HG03095 (cell line): ENCODE data around the gene LNPEP.

ENCODE experiments used
- ATAC-seq: cut with Tn5 transposase; IDR thresholded peaks from one replicate; pipeline ENCODE4 v1.9.1; 2021; ENCODE audit warnings: moderate library complexity; ENCODE audit not compliant: unreplicated experiment

The LNPEP gene

GRCh38 chr5:96957254-96958049 is 21.6 kb downstream of the LNPEP start:
- ATAC-seq: peak; percentile 46

GRCh38 chr5:96958977-96959376 is 23.1 kb downstream of the LNPEP start:
- ATAC-seq: no peak

DNA sequence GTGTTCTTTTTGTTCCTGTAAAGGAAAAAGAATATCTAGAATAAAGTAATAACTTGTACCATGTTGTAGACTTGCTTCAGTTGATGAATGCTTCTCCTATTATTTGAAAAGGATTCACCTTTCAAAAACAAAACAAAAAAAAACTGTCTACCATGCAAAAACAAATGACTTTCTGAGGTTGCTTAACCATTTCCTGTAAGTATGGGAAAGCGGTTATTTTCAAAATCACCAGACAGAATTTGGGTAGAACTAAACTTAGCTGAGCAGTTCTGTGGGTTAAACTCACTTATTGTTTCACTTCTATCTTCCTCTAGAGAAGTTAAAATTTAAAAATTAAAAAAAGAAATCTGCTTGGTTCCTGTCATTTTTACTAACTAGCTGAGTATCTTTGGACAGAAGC is 25.2 kb downstream of the LNPEP start:
- ATAC-seq: peak; percentile 48

GRCh38 chr5:96962540-96962991 is 26.7 kb downstream of the LNPEP start:
- no peak for ATAC-seq

DNA sequence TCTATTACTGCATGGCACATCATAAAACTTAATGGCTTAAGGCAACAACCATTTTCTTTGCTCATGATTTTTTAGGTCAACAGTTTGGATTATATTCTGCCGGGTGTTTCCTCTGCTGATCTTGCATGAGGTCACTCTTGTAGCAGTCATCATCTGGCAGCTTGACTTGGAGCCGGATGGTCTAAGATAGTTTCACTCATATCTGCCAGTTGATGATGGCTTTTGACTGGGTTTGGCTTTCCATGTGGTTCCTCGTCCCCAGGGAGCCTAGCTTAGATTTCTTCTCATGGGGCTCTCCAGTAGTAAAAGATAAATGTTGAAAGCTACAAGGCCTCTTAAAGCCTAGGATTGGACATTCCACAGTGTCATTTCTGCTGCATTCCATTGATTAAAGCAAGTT is 27.4 kb downstream of the LNPEP start:
- peak; percentile 40 for ATAC-seq

- ATAC-seq: no peak
Measured at GRCh38 chr5:96966801-96967200, 30.9 kb downstream of the LNPEP start.

DNA sequence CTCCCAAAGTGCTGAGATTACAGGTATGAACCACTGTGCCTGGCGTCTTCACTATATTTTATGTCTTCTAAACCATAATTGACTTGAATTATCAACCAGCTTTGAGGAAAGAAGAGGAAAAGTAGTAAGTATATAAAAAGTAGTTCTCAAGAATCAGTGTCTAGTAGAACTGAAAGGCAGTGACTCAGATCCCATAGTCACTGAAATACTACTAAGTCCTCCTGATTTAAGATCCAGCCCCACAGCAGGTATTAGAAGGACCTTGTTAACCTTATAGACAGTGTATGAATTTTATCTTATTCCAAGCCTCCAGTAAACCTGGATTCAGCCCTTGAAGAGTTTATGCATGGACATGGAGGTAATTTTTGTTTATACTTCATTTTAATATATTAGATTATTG is 31.5 kb downstream of the LNPEP start:
- ATAC-seq: no peak

DNA sequence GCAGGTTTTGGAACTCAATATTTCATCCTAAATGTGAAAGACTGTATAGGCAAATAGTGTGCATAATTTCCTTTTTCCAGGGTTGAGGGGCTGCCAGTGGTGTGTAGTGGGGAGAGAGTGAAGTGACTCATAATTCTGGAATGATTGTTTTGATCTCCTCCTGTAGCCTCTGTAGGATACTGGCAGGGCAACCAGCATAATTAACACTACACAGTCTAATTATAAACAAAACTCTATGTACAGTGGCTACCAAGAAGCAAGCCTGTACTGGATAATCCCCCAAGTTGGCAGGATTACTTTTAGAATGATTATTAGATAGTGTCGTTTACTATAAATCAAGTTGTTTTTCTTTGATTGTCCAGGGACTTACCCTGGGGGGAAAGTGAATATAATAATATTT is 32.2 kb downstream of the LNPEP start:
- no peak for ATAC-seq

DNA sequence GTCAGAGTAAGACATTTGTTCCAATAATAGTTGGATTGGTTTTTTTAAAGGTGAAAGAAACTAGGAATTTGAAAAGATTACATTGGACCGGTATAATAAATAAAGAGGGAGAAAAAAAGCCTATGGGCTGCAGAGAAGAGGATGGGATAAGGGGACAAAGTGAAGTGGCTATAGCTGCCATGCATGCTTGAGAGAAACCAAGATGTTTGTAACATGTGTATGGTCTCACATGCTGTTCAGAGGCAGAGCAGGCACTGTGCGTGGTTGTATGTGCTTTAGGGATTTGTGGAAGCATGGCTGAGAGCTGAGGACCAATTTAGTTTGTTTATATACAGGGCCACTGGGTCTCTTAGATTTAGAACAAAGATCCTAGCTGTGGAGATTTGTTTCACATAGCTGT is 32.7 kb downstream of the LNPEP start:
- ATAC-seq: no peak

DNA sequence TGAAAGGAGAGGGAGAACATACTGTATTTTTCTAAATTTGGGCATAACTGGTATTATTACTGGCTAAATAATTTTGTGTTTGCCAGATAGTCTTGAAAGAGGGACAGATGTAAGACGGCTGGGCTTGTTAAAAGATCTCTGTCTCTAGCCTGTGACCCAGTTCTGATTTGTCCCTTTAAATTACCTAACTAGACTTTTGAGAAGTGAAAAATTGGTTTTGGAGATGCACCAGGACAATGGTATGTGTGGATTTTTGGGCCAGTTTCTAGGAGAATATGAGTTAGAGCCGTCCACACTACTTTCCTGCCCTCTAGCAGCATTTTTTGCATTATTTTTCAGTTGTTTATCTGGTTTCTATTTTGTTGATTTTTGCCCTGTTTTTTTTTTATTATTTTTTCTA is 33.5 kb downstream of the LNPEP start:
- no peak for ATAC-seq

DNA sequence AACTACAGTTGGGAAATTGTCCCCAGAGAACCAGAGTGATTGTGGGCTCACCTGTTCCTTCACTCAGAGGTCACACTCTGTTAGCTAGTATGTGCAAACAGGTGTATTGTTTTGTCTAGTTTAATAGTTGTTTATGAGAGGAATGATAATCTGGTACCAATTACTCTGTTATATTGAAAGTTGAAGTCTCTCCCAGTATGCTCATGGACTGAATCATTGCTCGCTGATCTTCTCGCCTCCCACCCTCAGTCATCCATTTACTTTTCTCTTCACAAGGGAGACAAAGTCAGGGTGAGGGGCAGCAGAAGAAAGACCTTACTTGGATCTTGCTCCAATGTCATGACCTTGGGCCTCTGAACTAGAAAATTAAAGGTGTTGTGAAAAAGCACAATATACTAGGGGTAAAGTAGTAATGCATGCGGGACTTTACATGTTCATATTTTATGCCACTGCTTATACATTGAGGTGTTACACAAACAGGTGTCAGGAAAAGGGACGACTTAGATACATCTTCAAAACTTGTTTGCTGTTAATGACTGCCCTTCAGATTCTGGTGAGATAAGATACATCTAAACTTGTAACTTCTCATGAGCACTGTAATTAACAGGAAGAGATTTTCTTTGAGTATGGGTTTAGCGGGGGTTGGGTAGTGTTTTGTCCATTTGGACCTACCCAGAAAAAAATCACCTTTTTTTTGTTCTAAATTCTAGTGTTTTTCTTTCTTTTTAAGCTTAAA is 36.9 kb downstream of the LNPEP start:
- ATAC-seq: no peak

DNA sequence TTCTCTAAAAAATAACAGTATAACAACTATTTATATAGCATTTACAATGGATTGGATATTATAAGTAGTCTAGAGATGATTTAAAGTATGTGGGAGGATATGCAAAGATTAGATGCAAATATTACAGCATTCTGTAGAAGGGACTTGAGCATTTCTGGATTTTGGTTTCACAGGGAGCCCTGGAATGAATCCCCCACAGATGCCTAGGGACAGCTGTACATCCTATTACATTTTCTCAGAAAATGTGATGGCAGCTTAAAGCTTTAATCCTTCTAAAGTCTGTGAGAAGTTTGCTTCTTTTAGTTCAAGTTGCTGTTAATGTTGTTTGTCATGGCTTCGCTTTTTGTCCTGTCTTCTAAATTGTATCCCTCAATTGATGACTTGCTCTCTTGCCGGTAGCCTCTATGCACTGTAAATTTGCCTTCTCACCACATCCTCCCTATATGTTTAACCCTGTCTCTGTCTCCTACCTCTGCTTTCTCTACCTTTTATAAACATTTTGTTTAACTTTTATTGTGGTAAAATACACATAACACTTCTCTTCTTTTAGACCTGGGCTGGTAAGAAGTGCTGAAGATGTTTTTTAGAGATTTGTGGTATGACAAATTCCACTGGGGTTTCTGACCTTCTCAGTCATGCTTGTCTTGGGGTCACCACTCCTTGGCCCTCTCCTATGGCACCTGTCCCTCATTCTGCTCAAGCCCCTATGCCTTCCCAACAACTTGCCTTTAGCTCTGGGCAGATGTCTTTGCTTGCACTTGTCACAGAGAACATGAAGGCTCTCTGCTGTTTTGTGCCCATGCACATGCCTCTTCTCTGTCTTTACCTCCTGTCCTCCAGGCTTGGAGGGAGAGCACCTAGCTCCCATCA is 37.9 kb downstream of the LNPEP start:
- no peak for ATAC-seq

- no peak for ATAC-seq
Measured at GRCh38 chr5:96975656-96976055, 39.8 kb downstream of the LNPEP start.

DNA sequence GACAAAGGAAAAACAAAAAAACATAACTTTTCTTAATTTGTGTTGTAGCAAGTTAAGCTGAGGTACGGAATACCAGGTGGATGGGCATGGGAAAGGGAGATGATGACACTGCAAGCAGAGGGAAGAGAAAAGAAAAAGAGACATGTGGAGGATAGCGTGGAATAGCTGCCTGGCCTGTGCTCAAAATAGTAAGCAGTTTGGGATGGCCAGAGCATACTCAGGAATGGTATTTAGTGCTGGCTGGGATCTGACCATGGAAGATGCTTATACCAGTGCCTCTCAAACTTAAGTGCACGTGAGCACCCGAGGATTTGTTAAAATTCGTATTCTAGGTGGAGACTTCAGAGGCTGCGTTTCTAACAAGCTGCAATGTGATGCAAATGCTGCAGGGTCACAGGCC is 41.3 kb downstream of the LNPEP start:
- ATAC-seq: no peak

GRCh38 chr5:96978812-96979449 is 43.1 kb downstream of the LNPEP start:
- ATAC-seq: no peak

DNA sequence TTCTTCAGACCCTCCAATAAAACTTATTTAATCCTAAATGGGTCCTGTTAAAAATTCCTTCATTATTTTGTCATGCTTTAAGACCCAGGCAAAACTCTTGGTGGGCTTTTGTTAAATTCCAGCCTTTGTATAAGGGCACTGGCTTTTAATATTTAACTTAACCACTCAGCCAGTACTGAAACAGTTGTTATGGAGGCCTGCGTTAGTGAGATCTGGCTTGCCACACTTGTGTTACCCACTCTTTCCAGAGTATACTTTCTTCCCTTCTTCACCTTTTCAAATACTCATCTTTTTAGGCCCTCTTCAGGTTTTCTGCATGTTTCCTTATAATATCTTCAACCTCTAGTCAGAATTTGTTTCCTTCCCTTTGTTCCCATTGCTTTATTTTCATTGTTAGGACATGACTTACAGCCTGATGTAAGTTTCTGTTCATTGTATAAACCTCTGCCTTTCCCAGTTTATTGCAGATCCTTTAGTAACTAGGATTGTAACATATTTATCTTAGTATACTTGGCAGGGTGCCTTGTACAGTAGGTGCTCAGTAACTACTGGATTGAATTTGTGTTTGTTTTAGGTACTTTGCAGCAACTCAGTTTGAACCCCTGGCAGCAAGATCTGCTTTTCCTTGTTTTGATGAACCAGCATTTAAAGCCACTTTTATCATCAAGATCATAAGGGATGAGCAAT is 48.8 kb downstream of the LNPEP start:
- no peak for ATAC-seq

DNA sequence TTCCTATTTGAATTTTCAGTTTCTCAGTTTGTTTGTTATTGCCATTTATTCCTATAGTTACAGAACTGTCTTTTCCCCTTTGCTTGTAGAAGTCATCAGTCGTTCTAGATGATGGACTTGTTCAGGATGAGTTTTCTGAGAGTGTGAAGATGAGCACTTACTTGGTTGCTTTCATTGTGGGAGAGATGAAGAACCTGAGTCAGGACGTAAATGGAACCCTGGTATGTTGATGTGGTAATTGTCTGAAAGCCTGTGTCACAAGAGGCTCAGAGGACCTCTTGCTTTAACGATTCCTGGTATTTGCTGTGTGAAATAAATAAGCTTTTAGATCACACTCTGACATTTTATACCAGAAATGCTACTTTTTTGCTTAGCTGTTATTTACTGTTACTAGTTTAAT is 50.6 kb downstream of the LNPEP start:
- ATAC-seq: no peak

DNA sequence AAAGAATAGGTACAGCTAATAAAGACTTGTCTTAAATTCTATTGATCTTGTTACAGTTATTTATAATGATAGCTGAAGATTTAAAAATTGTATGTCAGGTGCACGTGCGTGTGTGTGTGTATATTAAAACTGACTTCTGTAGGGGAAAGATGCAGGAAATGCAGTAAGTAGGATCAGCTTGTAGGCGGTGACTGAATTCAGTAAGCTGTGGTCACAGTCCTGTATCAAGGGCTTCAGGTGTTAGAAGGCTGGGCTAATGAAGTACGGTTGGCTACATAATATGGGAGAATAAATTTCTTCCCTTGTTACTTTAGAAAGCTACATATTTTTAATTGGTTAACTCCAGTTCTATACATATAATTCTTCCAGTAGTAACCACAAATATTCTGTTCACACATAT is 54.2 kb downstream of the LNPEP start:
- no peak for ATAC-seq

DNA sequence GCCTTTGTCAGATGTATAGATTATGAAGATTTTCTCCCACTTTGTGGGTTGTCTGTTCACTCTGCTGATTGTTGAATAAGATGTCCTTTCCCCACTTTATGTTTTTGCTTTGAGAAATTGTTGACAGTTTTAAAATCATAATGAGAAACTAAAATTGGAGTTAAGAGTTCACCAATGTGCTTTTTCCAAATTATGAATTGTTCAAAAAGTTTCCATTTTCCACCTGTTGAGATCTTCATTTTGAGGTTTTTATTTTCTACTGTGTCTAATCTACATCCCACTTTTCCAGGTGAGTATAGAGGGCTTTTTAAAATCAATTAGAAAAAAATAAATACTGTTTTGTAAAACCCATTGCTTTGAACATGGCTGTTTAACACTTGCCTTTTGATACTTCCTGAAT is 55.8 kb downstream of the LNPEP start:
- ATAC-seq: no peak

- ATAC-seq: no peak
Measured at GRCh38 chr5:96993760-96994159, 57.9 kb downstream of the LNPEP start.
